HUDEP-2 (cell line): ENCODE data around the gene COL9A2.

ENCODE experiments used
- DNase-seq, 76 experiments: peaks; one replicate each; lab custom pipeline; 2025; ENCODE audit not compliant: unreplicated experiment in 76 of 76; lab: John Stamatoyannopoulos, UW

The COL9A2 gene

DNA sequence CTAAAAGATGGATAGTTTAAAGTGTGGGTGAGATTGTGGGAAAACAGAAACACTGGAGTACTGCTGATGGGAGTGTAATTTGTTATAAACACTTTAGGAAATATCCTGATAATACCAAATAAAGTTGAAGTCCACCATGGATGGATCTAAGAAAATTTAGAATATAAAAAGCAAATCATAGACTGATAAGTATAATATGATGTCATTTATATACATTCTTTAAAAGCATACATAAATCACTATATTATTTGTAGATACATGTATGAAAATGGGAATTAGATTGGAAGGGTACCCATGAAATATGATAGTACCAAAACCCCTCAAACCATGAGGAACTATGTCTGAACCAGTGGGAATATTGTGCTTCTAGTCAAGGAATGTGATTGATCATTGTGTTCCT, 51.2 kb downstream of the COL9A2 start:
- no peak for DNase-seq

DNA sequence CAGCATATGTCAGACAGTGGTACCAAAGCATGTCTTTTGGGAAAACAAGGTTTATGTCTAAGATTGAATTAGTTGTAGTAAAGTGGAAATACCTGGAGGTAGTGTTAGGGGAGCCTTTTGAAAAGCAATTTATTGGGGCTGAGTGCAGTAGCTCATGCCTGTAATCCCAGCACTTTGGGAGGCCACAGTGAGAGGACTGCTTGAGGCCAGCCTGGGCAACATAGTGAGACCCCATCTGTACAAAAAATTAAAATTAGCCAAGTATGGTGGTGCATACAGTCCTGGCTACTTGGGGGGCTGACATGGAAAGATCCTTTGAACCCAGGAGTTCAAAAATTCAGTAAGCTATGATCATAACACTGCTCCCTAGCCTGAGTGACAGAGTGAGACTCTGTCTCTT, 51.8 kb downstream of the COL9A2 start:
- DNase-seq: no peak

DNA sequence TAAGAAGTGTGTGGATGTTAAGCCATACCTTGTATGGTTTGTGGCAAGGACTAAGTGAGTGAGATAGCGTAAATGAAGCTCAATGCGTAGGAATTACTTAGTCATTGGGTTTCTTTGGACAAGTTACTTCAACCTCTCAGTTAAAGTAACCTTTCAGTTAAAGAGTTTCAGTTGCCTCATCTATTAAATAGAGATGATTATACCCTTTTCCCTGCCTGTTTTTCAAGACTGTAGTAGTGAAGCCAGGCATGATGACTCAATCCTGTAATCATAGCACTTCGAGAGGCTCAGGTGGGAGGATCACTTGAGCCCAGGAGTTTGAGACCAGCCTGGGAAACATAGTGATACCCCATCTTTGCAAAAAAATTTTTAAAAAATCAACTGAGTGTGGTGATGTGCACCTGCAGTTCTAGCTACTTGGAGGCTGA, 52.7 kb downstream of the COL9A2 start:
- DNase-seq: no peak

DNA sequence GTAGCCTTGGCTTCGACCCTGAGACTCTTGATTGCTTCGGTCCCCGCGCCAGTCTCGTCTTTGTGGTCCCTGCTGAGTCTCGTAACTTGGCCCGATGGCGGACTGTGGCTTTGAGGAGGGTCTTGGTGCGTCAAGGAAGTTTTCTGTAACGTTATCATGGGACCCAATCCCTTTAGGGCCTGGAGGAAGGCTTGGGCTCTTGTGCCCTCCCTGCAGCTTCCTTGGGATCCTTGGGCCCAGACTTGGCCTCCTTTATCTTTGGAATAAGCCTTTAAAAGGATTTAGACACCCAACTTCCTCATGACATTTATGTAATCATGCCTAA, 58.7 kb downstream of the COL9A2 start:
- DNase-seq: no peak

DNA sequence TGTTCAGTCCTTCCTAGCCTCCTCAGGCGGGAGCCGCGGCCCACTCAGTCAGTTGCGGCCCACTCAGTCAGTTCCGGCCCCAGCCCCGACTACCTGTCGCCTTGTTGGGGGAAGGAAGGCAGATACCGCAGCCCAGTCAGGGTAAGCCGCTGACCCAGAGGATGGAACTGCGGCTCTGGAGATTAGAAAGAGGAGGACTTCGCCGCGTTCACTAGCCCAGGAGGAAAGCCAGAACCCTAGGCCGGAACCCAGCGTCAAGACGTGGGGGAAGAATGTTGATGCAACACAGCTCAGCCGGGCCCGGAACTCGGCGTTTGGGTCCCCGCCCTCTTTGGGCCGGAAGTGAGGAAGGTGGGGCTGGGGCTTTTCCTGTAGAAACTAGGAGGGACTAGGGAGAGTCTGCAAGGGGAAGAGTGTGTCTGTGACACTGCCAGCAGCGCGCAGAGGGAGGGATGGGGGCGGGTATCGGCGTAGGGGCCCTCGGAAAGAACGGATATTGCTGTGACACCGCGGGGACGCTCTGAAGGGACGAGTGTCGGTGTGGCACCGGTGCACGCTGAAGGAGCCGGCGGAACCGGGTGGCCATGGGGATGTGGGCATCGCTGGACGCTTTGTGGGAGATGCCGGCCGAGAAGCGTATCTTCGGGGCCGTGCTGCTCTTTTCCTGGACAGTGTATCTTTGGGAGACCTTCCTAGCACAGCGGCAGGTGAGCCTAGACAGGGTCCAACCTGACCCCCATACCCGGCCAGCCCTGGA, 59.2 kb downstream of the COL9A2 start, which contains the start of gene ZMPSTE24:
TSS of gene ZMPSTE24 (plus strand) at position 549 of the 757 bp plus-strand sequence. CDS start at position 585, 36 bp downstream.
- DNase-seq: peak; percentile 28 to 99 (median 93)

DNA sequence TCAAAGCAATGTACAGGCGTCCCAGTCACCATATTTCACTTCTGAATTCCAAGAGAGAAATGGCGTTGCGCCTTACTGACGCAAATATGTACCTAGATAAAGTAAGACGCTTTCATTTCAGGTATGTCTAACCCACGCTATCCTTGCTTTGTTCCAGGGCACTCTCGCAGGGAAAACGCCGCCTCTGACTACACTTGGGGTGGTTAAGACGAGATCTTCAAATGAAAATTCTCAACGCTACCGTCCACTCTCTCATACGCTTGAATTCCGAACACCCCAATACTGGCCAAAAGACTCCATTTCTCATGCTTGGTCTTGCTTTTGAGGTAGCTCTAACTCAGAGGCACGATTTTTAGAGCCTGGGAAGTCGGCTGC, 59.8 kb downstream of the COL9A2 start:
- DNase-seq: peak in 8 of 76 experiments; percentile 33 to 63 (median 52)

DNA sequence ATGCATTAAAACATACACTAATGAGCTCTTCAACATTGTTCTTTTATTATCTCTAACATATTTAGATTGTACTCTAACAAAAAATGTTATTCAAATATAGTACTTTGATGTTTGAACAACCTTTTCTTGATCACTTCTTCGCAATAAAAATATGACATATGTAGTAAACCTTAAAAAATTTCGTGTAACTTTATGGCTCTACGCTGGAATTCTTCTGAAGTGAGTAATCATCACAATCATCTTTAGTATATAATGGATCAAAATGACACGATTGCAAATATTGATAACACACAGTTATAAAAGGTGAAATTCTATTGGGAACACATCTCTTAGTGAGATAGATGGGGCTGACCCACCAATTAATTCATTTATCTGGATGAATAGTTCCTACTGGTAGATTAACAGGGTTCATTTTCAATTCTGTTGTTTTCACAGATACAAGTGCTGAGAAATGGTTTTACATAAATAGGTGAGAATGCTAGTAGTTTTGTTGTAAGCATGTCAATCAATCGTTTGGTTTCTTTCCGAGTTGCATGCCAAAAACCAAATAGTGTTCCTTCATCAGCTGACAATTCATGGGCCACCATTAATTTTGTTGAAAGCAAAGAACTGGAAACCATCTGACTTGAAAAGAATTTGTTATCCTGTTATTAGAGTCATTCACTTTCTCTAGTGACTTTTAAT, 60.5 kb downstream of the COL9A2 start:
- peak in 1 of 76 experiments; percentile 19 for DNase-seq

DNA sequence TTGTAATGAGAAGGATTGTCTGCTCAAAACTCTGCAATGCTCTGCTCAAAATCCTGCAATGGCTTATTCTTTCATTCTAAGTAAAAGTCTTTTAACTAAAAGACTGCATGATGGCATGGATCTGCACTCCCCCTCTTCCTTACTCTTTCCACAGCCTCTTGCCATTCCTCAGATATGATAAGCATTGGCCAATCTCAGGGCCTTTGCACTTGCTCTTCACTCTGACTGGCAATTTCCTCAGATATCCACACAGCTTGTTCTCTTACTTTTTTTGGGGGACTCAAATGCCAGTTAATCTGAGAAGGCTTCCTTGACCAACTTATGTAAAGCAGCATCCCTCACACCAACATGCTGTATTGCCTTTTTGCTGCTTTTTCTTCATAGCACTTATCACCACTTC, 61.9 kb downstream of the COL9A2 start:
- DNase-seq: no peak

DNA sequence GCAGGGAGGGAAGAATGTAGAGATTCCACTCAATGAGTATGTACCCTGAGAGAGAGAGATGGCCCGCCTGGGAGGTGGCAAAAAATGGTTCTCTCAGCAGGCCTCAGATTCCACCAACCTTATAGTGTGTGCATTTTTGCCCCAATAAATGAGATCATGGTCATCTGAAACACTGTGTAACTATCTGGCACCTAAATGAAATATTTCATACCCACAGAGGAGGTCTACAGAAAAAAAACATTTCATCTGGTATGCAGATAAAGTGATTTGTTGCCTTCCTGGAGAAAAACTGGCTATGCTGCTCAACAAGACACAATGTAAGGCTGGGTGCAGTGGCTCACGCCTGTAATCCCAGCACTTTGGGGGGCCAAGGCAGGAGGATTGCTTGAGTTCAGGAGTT, 64.5 kb downstream of the COL9A2 start:
- no peak for DNase-seq

DNA sequence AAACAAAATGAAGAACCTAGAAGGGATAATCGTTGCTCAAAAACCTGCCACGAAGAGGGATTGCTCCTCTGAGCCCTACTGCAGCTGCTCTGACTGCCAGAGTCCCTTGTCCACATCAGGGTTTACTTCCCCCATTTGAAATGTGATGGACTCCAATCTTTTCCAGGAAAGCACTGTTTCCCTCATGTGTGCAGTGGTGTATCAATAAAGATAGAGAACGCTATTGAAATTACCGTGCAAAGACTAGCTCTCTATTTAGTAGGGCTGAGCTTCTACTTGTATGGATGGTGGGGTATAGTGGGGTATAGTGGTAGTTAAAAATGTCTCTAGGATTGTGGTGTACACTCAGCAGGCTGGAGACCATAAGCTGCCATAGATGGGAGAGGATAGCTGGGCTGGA, 65.6 kb downstream of the COL9A2 start:
- DNase-seq: no peak
